Smooth muscle cell of the brain vasculature (primary cell): ENCODE measurements around the gene PRKAR1B.

Experiments used
- DNase-seq: peaks from one replicate; pipeline ENCODE4 v3.0.0-alpha.2; 2012; ENCODE audit warnings: low read depth, low spot score

Gene PRKAR1B

DNA sequence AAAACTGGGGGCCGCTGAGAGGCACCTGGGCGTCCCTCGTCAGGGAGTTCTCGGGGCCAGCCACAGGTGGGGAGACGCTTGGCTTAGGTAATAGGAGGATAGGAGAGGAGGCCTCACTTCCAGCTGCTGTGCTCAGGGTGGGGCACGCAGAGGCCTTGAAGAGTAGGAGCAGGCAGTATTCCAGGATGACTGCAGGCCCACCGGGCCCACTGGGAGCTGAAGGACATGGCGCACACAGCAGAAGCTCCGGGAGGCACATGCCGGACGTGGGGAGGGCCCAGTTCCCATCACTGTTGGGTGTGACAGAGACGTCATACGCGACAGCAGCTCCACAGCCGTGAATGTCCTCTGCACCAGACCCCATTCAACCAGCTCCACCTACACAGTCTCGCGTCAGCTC, 185.4 kb downstream of the PRKAR1B start:
- no peak for DNase-seq

DNA sequence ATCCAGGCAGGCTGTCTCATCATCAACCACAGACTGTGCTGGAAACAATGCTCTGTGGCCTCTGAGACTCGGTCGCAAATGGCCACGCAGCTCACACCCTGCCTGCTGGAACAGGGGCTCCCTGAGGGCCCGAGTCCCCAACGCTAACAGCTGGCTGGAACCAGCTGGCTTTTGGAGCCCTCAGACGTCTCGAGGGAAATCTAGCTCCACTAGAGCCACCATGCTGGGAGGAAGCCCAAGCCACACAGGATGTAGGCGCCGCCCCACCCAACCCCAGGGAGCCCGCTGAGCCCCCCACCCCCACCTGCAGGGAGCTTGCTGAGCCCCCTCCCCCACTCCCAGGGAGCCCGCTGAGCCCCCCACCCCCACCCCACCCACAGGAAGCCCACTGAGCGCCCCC, 186.1 kb downstream of the PRKAR1B start:
- DNase-seq: no peak

DNA sequence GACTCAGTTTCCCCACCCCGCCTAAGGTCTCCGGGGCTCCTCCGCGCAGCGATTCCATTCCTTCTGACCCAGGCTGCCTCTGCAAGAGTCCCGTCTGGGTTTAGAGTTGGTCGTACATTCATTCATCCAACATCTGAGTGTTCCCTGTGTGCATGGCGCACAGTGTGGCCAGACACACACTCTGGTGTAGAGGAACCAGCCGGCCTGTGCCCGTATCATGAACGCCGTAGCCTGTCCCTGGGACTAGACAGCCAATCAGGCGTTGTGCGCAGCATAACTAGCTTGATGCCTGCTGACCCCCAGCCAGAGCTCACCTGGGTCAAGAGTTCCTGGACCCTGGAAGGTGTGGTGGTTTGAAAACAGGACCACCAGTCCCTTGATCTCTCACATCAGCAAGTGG, 186.5 kb downstream of the PRKAR1B start:
- DNase-seq: no peak

DNA sequence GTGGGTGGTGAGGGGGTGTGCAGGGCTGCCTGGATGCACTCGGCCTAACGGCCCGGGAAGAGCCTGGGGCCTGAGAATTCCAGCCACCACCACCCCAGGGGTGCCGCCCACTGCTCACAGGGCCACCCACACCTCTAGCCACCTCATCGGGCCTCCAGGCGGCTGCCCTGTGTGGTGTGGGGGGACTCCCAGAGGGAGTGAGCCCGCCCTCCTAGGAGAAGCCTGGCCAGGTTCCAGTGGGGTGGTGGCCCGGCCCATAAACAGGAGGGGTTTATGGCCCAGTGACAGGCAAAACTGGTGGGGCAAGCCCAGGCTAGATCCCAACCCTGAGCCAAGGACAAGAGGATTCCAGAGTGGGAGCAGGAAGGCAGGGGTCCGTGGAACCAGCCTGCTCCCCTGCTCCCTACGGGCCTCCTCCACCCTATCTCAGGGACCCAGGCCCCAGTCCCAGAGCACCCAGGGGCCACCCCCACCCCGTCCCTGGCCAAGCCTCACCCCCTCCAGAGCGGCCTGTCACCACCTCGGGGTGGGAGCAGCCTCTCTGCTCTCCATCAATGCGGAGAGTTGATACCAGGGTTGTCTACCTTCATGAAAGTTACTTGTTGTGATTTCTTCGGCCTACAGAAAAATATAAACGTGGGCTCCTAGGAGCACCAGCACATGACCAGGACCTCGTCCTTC, 187.2 kb downstream of the PRKAR1B start:
- no peak for DNase-seq

DNA sequence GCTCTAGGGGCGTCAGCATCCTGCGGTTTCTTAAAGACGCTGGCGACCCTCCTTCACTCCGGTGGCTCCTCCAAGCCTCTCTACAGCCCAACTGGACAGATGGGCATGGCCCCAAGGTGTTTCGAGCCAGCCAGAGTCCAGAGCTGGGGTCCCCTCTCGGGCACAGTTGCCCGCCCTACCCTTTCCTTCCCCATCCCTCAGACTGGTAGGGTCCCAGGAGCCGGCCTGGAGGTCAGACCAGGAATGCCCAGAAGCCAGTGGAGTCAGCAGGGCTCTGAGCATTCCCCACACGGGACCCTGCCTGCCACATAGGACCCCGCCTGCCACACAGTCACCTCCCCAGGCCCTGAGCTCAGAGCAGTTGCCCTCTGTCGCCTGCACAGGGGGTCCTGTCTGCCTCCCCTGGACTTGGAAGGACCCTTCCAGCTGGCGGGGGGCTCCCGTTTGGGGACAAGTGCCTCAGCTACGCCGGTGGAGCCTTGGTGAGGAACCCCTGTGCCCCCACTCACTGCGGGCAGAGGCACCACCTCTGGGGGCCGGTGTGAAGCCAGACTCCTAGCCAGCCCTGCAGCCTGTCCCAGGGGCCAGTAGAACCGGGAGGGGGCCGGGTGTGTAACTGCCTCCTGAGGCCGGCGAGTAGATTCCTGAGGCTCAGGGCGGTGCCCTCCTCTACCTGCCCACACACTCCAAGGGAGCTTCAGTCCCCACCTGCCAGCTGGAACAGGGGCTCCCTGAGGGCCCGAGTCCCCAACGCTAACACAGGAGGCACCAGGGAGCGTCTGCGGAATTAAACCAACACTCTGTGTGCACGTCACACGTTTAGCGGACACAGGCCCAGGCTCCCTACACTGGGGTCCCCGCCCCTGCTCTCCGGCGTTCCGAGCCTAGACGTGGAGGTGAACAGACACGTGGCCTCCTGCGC, 188.1 kb downstream of the PRKAR1B start:
- DNase-seq: no peak

DNA sequence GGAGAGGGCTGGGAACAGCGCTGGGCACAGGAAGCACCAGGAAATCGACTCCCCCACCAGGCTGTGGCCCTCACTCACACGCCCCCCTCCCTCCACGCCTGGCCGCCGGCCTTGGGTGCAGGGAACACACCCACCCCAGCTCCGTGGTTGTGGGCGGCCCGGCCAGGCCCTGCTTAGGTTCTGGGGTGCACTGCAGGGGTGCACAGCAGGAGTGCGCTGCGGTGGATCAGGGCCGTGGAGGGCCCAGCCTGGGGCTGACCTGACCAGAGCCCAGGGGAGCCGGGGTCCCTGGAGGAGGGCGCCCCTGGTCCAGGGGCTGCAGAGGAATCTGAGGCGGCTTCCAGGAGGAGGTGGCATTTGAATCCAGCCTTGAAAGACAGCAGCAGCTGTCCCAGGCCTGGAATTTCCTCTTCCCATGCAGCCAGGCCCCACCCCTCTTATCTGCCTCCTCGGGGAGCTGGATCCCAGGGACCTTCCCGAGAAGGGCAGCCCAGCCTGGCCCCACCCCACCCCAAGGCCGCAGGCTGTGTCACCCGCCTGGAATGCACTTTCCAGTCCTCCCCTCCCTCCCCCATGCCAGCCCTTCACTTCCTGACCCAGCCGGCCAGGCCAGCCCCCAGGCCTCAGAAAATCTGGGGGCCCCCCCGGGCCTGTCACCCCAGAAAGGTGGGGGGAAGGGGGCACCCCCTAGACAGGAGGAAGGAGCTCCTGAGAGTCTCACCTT, 189.0 kb downstream of the PRKAR1B start:
- DNase-seq: no peak

DNA sequence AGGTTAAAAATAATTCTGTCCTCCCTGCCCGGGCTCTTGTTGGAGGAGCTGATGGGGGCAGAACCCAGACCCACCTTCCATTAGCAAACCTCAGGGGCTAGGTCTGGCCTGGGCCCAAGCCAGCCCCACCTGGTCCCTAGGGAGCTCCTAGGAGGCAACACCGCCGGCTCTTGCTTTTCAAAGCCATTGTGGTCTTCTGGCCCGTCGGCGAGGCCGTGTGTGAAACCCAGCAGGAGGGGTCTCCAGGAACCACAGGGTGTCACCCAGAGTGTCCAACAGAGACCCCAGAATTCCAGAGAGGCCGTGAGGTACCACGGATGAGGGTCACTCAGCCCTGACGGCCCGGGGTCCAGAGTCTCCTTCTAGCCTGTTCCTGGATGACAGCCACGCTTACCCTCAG, 190.8 kb downstream of the PRKAR1B start:
- DNase-seq: no peak

DNA sequence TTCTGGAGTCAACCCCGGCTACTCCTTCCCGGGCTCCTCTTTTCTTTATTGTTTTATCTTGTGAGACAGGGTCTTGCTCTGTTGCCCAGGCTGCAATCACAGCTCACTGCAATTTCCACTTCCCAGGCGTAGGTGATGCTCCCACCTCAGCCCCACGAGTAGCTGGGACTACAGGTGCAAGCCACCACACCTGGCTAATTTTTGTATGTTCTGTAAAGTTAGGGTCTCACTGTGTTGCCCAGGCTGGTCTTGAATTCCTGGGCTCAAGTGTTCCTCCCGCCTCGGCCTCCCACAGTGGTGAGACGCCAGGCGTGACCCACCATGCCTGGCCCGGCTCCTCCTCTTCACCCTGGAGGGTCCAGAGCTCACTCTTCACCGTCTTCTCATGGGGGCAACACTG, 192.1 kb downstream of the PRKAR1B start:
- no peak for DNase-seq

DNA sequence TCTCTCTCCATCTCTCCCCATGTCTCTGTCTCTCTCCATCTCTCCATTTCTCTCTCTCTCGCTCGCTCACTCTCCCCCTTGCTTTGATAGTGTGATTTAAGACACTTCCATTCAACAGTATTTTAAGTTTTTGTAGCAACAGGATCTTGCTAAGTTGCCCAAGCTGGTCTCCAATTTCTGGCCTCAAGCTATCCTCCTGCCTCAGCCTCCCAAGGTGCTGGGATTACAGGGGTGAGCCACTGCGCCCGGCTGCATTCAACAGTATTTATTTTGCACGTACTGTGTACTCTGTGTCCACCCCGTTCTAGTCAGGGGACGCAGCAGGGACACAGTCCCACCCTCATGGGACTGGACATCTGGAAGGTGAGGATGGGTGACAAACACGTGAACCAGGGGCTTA, 193.0 kb downstream of the PRKAR1B start:
- DNase-seq: no peak

DNA sequence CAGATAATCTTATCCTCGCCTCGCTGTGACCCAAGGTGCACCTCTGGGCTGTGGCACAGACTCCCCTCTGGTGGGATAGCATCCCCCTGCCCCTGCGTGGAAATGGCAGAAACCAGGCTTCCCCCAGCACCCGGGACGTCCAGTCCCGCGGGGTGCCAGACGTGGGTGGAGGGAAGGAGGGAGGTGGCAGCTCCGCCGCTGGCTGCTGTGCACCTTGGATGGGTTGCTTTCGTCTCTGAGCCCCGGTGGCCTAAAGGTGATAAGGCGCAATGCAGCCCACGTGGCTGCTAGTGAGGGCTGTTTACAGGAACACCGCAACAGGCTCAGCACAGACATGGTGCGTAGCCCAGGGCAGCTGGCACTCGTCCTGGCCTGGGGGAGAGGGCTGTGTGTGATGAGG, 193.8 kb downstream of the PRKAR1B start:
- DNase-seq: no peak

DNA sequence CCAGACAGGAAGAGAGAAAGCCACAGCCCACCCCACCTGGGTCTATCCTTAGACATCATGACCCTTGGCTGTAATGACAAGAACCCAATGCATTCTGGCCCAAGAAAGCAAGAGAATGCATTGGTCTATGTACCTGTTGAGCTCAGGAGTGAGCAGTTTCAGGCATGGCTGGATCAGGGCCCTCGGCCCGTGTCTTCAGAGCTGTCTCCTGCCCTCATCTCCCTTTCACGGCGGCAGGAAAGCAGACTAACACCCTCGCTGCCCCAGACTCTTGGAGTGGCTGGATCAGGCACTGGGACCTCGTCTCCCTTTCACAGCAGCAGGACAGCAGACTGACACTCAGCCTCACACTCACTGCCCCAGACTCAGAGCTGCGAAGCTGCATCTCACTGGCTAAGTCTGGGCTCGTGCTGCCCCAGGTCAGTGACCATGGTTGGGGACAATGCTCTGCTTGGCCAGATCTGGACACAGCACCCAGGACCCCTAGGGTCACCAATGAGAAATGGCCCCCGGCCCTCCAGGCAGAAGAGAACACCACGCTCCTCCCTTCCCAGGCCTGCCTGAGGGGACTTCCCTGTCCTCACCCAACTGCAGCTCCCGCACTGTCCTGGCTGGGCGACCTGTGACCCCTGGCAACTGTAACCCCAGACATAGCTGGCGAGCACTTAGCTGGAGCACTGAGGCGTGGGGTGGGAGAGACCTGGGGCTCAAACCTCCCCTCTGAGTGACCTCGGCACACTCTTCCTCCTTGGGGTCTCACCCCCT, 194.5 kb downstream of the PRKAR1B start:
- no peak for DNase-seq

DNA sequence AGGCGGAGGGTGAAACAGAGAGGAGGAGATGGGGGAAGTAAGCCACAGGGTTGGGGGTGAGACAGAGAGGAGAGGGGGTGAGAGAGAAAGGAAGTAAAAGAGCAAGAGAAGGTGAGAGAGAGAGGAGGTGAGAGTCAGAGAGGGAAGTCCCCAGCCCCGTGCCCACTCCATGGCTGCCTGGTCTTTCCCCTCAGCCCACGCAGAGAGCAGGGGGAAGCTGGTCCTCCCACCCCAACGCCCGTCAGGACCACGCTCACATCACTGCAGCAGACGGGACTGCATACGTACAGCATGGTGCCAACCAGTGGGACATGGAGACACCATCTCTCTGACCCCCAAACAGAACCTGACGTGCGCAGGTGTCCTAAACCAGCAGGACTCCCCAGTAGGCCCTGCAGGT, 195.3 kb downstream of the PRKAR1B start:
- no peak for DNase-seq

DNA sequence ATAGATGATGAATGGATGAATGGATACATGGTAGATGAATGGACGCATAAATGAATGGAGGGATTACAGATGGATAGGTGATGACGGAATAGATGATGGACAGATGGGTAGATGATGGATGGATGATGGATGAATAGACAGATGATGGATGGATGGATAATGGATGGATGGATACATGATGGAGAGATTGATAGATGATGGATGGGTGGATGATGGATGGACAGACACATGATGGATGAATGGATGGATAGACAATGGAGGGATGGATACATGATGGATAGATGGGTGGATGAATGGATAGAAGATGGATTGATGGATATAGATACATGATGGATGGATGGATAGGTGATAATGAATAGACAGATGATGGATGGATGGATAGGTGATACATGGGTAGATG, 198.6 kb downstream of the PRKAR1B start:
- no peak for DNase-seq

DNA sequence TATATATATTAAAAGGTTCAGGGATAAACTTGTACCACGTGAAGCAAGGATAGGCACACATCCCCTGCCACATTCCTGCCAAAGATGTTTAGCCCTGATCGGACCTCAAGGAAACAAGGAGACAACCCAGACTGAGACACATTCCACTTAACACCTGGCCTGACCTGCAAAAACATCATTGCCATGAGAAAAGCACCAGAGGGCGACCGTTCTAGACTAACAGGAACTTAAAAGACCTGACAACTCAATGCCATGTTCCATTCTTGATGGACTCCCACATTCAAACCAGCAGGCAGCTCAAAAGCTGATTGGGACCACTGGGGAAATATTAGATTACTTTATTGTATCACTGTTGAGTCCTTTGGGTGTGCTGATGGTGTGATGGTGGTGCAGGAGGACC, 199.4 kb downstream of the PRKAR1B start:
- no peak for DNase-seq

DNA sequence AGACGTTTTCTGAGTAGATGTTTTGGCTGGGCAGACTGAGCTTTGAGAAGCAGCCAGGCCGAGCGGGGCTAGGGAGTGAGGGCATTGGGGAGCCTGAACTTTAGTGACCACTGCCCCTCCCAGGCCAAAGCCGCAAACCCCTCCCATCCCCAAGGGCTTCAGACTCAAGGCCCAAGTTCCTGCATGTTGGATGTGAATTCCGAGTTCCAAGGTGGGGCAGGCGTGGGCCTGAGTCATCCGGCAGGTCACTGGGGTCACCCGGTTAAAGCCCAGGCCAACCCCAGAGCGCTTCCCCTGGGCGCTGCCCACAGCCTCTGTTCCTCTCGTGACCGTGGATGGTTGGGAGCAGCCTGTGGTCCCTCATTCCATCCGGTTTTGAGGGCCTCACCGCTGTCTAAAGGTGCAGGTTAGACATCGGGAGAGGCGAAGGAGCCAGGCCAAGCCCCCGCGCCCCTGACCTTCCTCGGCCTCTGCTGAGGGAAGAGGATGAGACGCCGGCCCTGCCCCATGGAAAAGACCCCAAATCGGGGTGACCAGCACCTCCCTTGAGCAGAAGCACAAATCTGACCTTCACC, 200.5 kb downstream of the PRKAR1B start:
- no peak for DNase-seq

DNA sequence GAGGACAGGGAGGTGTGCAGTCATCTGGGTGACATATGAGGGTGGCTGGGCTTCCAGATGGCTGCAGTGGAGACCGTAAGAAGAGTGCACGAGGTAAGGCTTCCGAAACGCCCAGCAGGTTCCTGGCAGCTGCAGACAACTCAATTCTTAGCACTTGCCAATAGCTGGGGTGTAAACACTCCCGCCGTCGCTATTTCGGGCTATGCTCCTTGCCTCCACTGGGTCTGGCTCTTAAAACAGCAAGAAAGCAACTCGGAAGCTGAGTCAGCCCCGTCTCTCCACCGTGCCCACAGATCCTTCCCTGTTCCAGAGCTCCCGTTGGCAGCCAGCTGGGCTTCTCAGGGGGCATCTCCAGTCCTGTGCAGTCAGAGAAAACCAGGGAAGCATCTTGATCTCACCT, 201.3 kb downstream of the PRKAR1B start:
- no peak for DNase-seq

DNA sequence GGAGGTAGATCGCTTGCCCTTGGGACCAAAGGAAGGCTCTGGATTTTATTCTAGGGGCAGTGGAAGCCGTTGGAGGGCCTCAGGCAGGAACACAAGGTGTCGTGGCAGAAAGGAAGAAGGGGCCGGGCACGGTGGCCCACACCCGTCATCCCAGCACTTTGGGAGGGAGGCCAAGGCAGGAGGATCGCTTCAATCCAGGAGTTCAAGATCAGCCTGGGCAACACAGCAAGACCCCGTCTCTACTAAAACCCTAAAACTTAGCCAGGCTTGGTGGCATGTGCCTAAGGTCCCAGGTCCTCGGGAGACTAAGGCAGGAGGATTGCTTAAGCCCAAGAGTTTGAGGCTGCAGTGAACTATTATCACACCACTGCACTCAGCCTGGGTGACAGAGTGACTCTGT, 202.3 kb downstream of the PRKAR1B start:
- DNase-seq: no peak

DNA sequence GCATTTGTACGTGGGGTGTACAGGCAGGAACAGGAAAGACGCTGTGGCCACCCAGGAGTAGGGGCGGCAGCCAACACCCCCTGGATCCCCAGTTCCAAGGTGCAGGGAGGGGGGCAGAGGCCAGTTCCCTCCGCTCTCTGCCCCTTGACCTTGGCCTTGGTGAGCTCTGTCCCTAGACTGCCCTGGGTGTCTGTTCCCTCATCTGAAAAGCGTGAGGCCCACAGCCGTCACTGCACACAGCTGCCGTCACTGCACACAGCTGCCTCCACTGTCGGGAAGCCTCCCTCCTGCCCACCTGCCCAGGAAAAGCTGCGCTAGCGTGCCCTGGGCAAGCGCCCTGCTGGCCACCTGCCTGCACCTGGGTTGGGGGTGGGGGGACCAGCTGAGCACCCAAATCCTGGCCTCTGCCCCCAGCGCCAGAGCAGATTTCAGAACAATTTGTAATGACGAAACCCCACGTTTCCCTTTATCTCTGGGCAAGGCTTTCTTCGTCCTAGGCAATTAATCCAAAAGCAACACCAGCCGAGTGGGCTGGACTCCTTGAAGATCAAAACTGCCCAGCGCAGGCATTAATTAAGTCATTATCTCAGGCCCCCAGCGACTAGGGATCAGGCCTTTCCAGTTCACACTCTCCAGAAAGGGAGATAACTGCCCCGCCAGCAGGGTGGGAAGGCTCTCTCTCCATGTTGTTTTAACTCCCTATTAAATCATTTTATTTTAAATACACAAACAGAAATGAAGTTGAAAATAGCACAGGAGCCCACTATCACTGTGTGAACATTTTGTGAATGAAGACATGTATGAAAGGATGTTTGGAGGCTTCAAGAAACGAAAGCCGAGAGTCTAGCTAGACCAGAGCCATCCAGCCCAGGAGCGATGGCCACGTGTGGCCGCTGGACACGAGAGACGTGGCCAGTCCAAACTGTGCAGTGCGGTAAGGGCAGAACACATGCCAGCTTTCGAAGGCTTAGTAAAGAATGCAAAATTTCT, 203.4 kb downstream of the PRKAR1B start:
- DNase-seq: no peak

DNA sequence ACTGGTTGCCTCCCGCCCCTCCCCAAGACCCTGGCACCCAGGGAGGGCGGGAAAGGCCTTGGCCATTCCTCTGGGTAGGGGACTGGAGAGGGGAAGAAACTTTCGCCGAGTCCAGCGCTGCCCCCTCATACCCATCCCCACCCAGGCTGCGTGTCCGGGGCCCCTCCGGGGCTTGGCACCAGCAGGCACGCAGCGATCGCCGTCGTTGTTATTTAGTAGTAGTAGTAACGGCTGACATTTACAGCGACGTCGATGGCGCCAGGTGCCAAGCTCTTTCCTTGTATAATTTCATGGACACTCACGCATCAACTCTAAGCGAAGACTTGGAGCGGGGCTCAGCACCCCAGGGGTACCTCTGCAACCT, 204.1 kb downstream of the PRKAR1B start:
- no peak for DNase-seq
